ENCODE results near the gene PET100. TPM values are rescaled to one million over a fixed set of nuclear protein-coding genes. Genes with fewer than 3 reads are reported as not detected.

PET100 gene, protein sequence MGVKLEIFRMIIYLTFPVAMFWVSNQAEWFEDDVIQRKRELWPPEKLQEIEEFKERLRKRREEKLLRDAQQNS
- 139 to 152 TPM (median 149 TPM) in 3 replicates for total RNA-seq

GRCh38 chr19:7629347-7630054 lies at the start of gene PET100, which contains the start of gene XAB2:
PET100 (plus strand) TSS chr19:7629793; CDS start chr19:7629834, 41 bp downstream.
XAB2 (minus strand) TSS chr19:7629545; CDS start chr19:7629527, 18 bp downstream.
- H3K9me3 Mint-ChIP-seq, result no peaks in the 10 kb centered on the region
- H3K4me1 Mint-ChIP-seq, result peaks cover 31% of the 10 kb centered on the region
- H3K27me3 Mint-ChIP-seq (ENCODE audit: low read depth), result no peaks in the 10 kb centered on the region
- peak; percentile 91 to 97 for DNase-seq (ENCODE audit: low spot score in 2 of 2, unreplicated experiment in 2 of 2)
- H3K4me3 Mint-ChIP-seq, result peak within 1 kb of the TSS; percentile 95
- no peak for TF ChIP-seq CTCF (IDR thresholded peaks at IDR 0.05; ENCODE audit: unreplicated experiment)
- peaks cover 8% of the 10 kb centered on the region for H3K36me3 Mint-ChIP-seq
- peak within 1 kb of the TSS; percentile 99 for H3K27ac Mint-ChIP-seq

DNA sequence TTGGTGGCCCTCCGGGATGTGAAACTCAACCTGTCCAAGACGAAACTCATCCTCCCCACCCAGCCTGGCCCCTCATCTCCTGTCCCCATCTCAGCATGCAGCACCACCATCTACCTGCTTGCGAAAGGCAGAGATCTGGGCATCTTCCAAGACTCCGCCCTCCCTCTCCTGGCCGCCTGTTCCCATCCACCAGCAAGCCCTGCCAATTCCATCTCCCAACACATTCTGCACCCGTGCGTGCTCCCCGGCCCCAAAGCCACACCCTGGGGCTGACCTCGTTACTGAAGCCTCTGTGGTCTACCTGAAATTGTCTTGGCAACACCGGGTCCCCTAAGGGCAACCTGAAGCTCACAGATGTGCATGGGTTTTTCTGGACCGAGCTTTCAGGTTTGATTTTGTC lies 47.1 kb upstream of the PET100 start:
- Mint-ChIP-seq H3K27ac (no peak overlapping the region), H3K4me3 (no peak overlapping the region), H3K27me3 (ENCODE audit: low read depth) (peaks cover 51% of the 10 kb centered on the region), H3K36me3 (no peaks in the 10 kb centered on the region), H3K4me1 (no peaks in the 10 kb centered on the region), H3K9me3 (no peaks in the 10 kb centered on the region)
- TF ChIP-seq CTCF (IDR thresholded peaks at IDR 0.05; ENCODE audit: unreplicated experiment), result no peak
- DNase-seq (ENCODE audit: low spot score in 2 of 2, unreplicated experiment in 2 of 2), result no peak

- no peaks in the 10 kb centered on the region for H3K36me3 Mint-ChIP-seq
- no peak for TF ChIP-seq CTCF (IDR thresholded peaks at IDR 0.05; ENCODE audit: unreplicated experiment)
- no peak overlapping the region for H3K4me3 Mint-ChIP-seq
- H3K4me1 Mint-ChIP-seq, result no peaks in the 10 kb centered on the region
- peaks cover 23% of the 10 kb centered on the region for H3K27me3 Mint-ChIP-seq (ENCODE audit: low read depth)
- no peak for DNase-seq (ENCODE audit: low spot score in 2 of 2, unreplicated experiment in 2 of 2)
- no peak overlapping the region for H3K27ac Mint-ChIP-seq
- H3K9me3 Mint-ChIP-seq, result no peaks in the 10 kb centered on the region
Observed at GRCh38 chr19:7589822-7590221, 39.8 kb upstream of the PET100 start.

- peaks cover 22% of the 10 kb centered on the region for H3K27me3 Mint-ChIP-seq (ENCODE audit: low read depth)
- no peak for TF ChIP-seq CTCF (IDR thresholded peaks at IDR 0.05; ENCODE audit: unreplicated experiment)
- H3K36me3 Mint-ChIP-seq, result no peaks in the 10 kb centered on the region
- no peak overlapping the region for H3K27ac Mint-ChIP-seq
- peaks cover 2% of the 10 kb centered on the region for H3K4me1 Mint-ChIP-seq
- no peaks in the 10 kb centered on the region for H3K9me3 Mint-ChIP-seq
- no peak for DNase-seq (ENCODE audit: low spot score in 2 of 2, unreplicated experiment in 2 of 2)
- H3K4me3 Mint-ChIP-seq, result no peak overlapping the region
Observed at GRCh38 chr19:7590256-7590655, 39.3 kb upstream of the PET100 start.

- peaks cover 3% of the 10 kb centered on the region for H3K36me3 Mint-ChIP-seq
- no peak for TF ChIP-seq CTCF (IDR thresholded peaks at IDR 0.05; ENCODE audit: unreplicated experiment)
- no peaks in the 10 kb centered on the region for H3K9me3 Mint-ChIP-seq
- peak; percentile 74 to 84 for DNase-seq (ENCODE audit: low spot score in 2 of 2, unreplicated experiment in 2 of 2)
- H3K27ac Mint-ChIP-seq, result peak within 1 kb of the TSS; percentile 66
- H3K4me3 Mint-ChIP-seq, result peak within 1 kb of the TSS; percentile 78
- peaks cover 11% of the 10 kb centered on the region for H3K4me1 Mint-ChIP-seq
- peaks cover 41% of the 10 kb centered on the region for H3K27me3 Mint-ChIP-seq (ENCODE audit: low read depth)
Observed at GRCh38 chr19:7595466-7596133, 34.0 kb upstream of the PET100 start, which contains the start of gene CAMSAP3. CAMSAP3 (plus strand) TSS chr19:7595863; CDS start chr19:7596003, 140 bp downstream.
